Mucosa of stomach (tissue), 1 donor: ENCODE results near the gene TMEM179B.
A peak's percentile ranks its signal among the peaks of the same experiment; 100 is the strongest.
"Not testable (repeated sequence)": the region's sequence is repeated elsewhere in the genome, so short reads cannot be mapped to it uniquely, and the experiment has no call there.

Experiments
- H3K27me3 ChIP-seq: one replicate; pipeline ENCODE4 v1.7.0; 2013; ENCODE audit warnings: mild to moderate bottlenecking, low read length; ENCODE audit not compliant: control insufficient read depth, insufficient read depth
- H3K36me3 ChIP-seq: one replicate; pipeline ENCODE4 v1.7.0; 2013; ENCODE audit warnings: low read length; ENCODE audit not compliant: control insufficient read depth, insufficient read depth
- H3K4me1 ChIP-seq: one replicate; pipeline ENCODE4 v1.7.0; 2013; ENCODE audit warnings: mild to moderate bottlenecking, low read length; ENCODE audit not compliant: control insufficient read depth, insufficient read depth
- H3K4me3 ChIP-seq: one replicate; pipeline ENCODE4 v1.7.0; 2013; ENCODE audit warnings: low read length
- H3K9ac ChIP-seq: one replicate; pipeline ENCODE4 v1.7.0; 2013; ENCODE audit warnings: mild to moderate bottlenecking, low read length, moderate library complexity
- H3K9me3 ChIP-seq: one replicate; pipeline ENCODE4 v1.7.0; 2013; ENCODE audit warnings: mild to moderate bottlenecking, low read length, moderate library complexity; ENCODE audit not compliant: control insufficient read depth
- donor health status: Pancreatic carcinoma.

The TMEM179B gene

DNA sequence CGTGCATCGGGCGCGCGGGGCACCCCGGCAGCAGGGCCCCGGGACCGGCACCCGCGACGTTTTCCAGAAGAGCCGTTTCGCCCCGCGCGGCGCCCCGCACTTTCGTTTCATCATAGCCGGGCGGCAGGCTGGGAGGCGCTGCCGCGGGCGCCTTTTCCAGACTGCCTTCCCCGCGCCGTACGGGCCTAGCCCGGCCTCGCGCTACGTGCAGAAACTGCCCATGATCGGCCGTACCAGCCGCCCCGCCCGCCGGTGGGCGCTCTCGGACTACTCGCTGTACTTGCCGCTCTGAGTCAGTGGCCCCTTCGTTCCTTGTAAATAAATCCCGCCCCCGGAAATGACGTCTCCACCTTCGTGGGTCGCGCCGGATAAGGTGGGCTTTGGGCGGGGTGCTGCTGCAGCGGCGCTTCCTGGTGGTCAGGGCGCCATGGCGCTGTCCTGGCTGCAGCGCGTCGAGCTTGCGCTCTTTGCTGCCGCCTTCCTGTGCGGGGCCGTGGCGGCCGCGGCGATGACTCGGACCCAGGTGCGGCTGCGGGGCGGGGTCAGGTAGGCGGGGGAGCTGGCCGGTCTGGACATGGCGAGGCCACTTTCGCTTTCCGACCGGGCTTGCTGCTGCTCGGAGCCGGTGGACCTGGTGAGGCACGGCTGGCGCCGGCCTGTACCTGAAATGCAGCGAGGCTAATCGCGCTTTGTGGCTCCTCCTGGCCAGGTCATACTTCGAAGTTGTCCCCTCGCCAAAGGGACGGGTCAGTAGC lies at the start of gene TMEM179B:
Gene TMEM179B (plus strand): TSS at position 398 of the 755 bp plus-strand sequence. CDS start 30 bp downstream, at position 428.
- peak within 1 kb of the TSS; percentile 79 for H3K9ac ChIP-seq
- no peaks in the 10 kb centered on the region for H3K9me3 ChIP-seq
- peaks cover 11% of the 10 kb centered on the region for H3K36me3 ChIP-seq
- peaks cover 24% of the 10 kb centered on the region for H3K4me1 ChIP-seq
- H3K27me3 ChIP-seq: no peaks in the 10 kb centered on the region
- H3K4me3 ChIP-seq: peak within 1 kb of the TSS; percentile 68

- peaks cover 25% of the 10 kb centered on the region for H3K4me1 ChIP-seq
- no peaks in the 10 kb centered on the region for H3K27me3 ChIP-seq
- no peaks in the 10 kb centered on the region for H3K36me3 ChIP-seq
- H3K9ac ChIP-seq: no peak overlapping the region
- no peaks in the 10 kb centered on the region for H3K9me3 ChIP-seq
- no peak overlapping the region for H3K4me3 ChIP-seq
Measured at GRCh38 chr11:62747475-62748160, 39.6 kb upstream of the TMEM179B start.

DNA sequence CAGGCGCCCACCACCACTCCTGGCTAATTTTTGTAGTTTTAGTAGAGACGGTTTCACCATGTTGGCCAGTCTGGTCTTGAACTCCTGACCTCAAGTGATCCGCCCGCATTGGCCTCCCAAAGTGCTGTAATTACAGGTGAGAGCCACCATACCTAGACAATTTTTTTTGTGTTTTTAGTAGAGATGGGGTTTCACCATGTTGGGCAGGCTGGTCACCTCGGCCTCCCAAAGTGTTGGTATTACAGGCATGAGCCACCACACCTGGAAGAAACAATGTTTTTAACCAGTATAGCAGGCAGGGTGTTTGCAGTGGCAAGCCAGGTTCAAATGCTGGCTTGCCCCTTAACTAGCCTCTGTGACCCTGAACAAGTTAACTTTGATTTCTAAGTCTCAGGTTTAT lies 37.3 kb upstream of the TMEM179B start:
- not testable (repeated sequence) for H3K27me3 ChIP-seq, H3K4me3 ChIP-seq, H3K9me3 ChIP-seq, H3K36me3 ChIP-seq
- peaks cover 34% of the 10 kb centered on the region for H3K4me1 ChIP-seq
- peak overlapping the region; percentile 28 for H3K9ac ChIP-seq

DNA sequence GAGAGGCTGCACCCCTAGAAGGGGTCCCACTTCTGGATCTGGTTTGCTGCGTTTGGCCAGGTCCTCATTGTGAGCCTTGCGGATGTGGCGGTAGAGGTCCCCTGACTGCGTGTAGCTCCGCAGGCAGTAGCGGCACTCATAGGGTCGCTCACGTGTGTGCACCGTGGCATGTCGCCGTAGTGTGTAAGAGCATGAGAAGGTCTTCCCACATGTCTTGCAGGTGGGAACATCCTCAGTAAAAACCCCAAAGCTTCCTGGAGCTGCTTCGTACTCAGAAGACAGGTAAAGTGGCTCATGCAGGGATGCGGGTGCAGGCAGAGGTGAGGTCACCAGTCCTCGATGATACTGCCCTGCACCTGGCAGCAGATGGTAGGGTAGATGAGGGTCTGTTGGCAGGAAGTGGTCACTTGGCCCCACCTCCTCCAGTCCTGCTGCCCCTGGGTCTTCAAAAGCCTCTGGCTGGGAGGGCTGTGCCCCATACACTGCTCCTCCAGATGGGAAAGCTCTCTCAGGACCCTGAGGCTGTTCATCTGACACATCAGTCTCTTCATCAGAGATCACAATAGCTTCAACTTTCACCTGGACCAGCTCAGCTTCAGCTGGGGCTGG lies 34.9 kb upstream of the TMEM179B start:
- no peaks in the 10 kb centered on the region for H3K36me3 ChIP-seq
- no peaks in the 10 kb centered on the region for H3K9me3 ChIP-seq
- no peaks in the 10 kb centered on the region for H3K27me3 ChIP-seq
- H3K4me3 ChIP-seq: no peak overlapping the region
- H3K9ac ChIP-seq: peak overlapping the region; percentile 67
- peaks cover 34% of the 10 kb centered on the region for H3K4me1 ChIP-seq

DNA sequence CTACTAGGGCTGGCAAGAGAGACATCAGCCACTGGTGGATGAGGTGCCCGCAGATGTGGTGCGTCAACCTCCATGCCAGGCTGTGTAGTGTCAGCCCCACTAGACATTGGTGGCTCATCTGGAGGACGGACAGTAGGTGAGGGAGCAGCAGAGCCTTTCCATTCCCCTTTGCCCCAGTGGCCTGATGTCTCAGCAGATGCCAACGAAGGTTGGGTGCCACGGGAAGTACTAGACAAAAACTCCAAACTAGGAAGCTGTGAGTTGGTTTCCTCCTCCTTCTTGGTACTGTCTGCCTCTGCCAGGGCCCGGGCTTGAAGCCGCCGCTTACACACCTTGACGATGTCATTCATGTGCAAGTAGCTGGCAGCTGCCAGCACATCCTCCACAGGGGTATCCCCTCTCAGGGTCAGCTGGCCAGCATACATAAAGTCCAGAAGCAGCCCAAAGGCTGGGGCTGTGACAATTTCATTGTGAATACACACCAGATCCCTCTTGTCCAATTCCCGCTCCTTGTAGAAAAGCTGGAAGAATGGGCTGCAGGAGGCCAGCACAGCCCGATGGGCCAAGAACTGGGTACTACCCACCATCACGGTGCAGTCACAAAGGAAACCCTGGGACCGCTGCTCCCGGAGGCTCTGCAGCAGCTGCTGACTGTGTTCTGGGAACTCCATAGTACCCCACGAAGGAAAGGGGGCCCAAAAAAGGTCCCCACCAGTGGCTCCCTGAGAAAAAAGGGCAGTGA lies 34.0 kb upstream of the TMEM179B start:
- Histone ChIP-seq H3K4me1 (peaks cover 34% of the 10 kb centered on the region), H3K9ac (peak overlapping the region; percentile 67), H3K27me3 (no peaks in the 10 kb centered on the region), H3K36me3 (no peaks in the 10 kb centered on the region), H3K9me3 (no peaks in the 10 kb centered on the region), H3K4me3 (peak overlapping the region; percentile 57)

DNA sequence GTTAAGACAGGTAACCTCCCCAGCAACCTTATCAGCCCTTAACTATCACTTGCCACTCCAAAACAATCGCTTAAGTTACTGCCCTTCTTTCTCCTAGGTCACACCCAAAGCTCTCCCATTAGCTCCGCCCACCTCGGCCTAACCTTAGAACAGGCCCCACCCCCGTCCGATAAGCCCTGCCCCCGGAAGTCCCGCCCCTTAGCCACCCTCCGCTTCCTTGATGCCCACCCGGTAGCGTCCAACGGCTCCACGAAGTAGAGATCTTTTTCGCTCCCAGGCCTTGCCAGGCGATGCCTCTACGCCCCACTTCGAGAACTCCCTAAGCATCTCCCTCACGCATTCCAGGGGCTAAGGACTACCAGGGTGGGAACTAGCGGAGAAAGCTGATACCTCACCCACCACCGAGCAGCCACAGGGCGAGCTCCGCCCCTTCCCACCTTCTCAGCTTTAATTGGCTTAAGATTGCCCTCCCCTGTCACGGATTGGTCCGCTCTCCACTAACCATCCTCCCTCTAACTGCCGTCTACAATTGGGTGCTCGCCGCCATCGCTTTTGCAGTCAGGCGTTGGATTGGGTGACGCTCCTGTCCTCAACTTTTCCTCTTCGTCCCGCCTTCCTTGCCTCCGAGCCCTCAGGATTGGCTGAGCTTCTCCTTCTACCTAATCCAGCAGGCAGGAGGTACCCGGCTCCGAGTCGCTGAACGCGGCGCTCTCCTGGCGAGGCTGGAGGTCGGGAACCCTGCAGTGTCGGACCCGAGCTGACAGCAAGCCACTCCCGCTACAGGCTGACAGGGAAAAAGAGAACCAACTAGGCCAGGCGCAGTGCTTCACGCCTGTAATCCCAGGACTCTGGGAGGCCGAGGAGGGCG lies 33.2 kb upstream of the TMEM179B start, which contains the start of gene ZBTB3:
Gene ZBTB3 (minus strand): TSS at position 425 of the 868 bp plus-strand sequence. CDS start 496 bp downstream, outside the sequence.
- H3K27me3 ChIP-seq: no peaks in the 10 kb centered on the region
- H3K36me3 ChIP-seq: no peaks in the 10 kb centered on the region
- H3K4me1 ChIP-seq: peaks cover 34% of the 10 kb centered on the region
- H3K4me3 ChIP-seq: peak within 1 kb of the TSS; percentile 57
- H3K9me3 ChIP-seq: no peaks in the 10 kb centered on the region
- peak within 1 kb of the TSS; percentile 67 for H3K9ac ChIP-seq

DNA sequence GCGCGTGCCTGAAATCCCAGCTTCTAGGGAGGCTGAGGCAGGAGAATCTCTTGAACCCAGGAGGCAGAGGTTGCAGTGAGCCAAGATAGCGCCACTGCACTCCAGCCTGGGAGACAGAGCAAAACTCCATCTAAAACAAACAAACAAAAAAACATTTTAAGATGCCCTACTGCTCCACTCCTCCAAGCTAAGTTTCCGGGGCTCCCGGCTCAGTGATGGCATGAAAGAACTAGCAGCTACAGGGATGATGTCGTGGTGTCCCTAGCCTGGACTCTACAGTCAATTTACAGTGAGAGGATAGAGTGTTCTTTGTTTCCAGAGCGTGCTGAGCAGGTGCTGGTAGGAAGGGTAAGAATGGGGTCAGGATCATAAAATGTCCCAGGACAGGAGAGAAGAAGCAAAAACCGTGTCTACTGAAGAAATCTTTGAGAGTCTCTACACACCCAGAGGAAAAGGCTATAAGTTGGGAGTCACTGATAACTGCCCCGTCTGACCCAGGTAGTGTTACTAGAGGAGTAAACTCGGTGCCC lies 32.1 kb upstream of the TMEM179B start:
- H3K27me3 ChIP-seq: no peaks in the 10 kb centered on the region
- H3K4me3 ChIP-seq: no peak overlapping the region
- H3K9ac ChIP-seq: no peak overlapping the region
- H3K36me3 ChIP-seq: no peaks in the 10 kb centered on the region
- H3K9me3 ChIP-seq: no peaks in the 10 kb centered on the region
- H3K4me1 ChIP-seq: peaks cover 30% of the 10 kb centered on the region

GRCh38 chr11:62757846-62758788 lies 29.1 kb upstream of the TMEM179B start:
- H3K4me3 ChIP-seq: no peak overlapping the region
- H3K9ac ChIP-seq: no peak overlapping the region
- H3K9me3 ChIP-seq: no peaks in the 10 kb centered on the region
- H3K27me3 ChIP-seq: no peaks in the 10 kb centered on the region
- H3K4me1 ChIP-seq: peaks cover 9% of the 10 kb centered on the region
- no peaks in the 10 kb centered on the region for H3K36me3 ChIP-seq

DNA sequence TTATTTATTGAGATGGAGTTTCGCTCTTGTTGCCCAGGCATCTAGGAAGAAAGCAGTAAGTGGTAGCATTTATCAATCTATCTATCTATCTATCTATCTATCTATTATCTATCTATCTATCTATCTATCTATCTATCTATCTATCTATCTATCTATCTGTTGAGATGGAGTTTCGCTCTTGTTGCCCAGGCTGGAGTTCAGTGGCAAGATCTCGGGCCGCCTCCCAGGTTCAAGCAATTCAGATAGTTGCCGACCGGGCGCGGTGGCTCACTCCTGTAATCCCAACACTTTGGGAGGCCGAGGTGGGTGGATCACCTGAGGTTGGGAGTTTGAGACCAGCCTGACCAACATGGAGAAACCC lies 26.4 kb upstream of the TMEM179B start:
- H3K9me3 ChIP-seq, H3K4me3 ChIP-seq, H3K4me1 ChIP-seq, H3K36me3 ChIP-seq, H3K9ac ChIP-seq, H3K27me3 ChIP-seq: not testable (repeated sequence)

- peaks cover 5% of the 10 kb centered on the region for H3K36me3 ChIP-seq
- H3K4me3 ChIP-seq: peak overlapping the region; percentile 14
- H3K4me1 ChIP-seq: peaks cover 18% of the 10 kb centered on the region
- no peaks in the 10 kb centered on the region for H3K27me3 ChIP-seq
- H3K9me3 ChIP-seq: no peaks in the 10 kb centered on the region
- H3K9ac ChIP-seq: peak overlapping the region; percentile 24
Measured at GRCh38 chr11:62770778-62771143, 16.4 kb upstream of the TMEM179B start.
